Neuronal stem cell (in vitro differentiated cells): ENCODE measurements around the gene AUTS2.

Experiments
- DNase-seq: peaks from one replicate; pipeline ENCODE4 v3.0.0-alpha.2; 2013; ENCODE audit warnings: low spot score
- H2AFZ ChIP-seq: one replicate; pipeline ENCODE4 v1.6.1; 2013; ENCODE audit warnings: mild to moderate bottlenecking, low read length, inconsistent platforms
- H2AK5ac ChIP-seq: 2 replicates; pipeline ENCODE4 v1.6.1; 2013; ENCODE audit warnings: low read depth, mild to moderate bottlenecking, inconsistent platforms, low read length, moderate library complexity, mixed read lengths
- H2BK120ac ChIP-seq: 2 replicates; pipeline ENCODE4 v1.6.1; 2013; ENCODE audit warnings: low read depth, mild to moderate bottlenecking, inconsistent platforms, low read length, moderate library complexity, mixed read lengths
- H2BK12ac ChIP-seq: one replicate; pipeline ENCODE4 v1.6.1; 2013; ENCODE audit warnings: low read length, inconsistent platforms
- H2BK15ac ChIP-seq: 2 replicates; pipeline ENCODE4 v1.6.1; 2013; ENCODE audit warnings: mild to moderate bottlenecking, low read length, inconsistent platforms, mixed read lengths
- H2BK5ac ChIP-seq: one replicate; pipeline ENCODE4 v1.6.1; 2013; ENCODE audit warnings: inconsistent platforms, mild to moderate bottlenecking, low read length, moderate library complexity
- H3K14ac ChIP-seq: one replicate; pipeline ENCODE4 v1.6.1; 2013; ENCODE audit warnings: low read length, inconsistent platforms
- H3K18ac ChIP-seq: 2 replicates; pipeline ENCODE4 v1.6.1; 2013; ENCODE audit warnings: low read length, inconsistent platforms
- H3K23ac ChIP-seq: 2 replicates; pipeline ENCODE4 v1.6.1; 2013; ENCODE audit warnings: low read depth, mild to moderate bottlenecking, mixed read lengths, low read length, inconsistent platforms; ENCODE audit not compliant: poor library complexity
- H3K27ac ChIP-seq: replicated peaks from 3 replicates; pipeline ENCODE4 v1.5.1; 2013; ENCODE audit warnings: low read length, inconsistent platforms
- H3K27me3 ChIP-seq, 3 experiments: 2 replicates each; pipeline ENCODE4 v1.6.1; 2013; ENCODE audit warnings: low read length in 3 of 3, mild to moderate bottlenecking in 2 of 3, inconsistent platforms in 1 of 3, low read depth in 1 of 3, mixed read lengths in 1 of 3, moderate library complexity in 1 of 3; ENCODE audit not compliant: control insufficient read depth in 3 of 3, insufficient read depth in 3 of 3
- H3K36me3 ChIP-seq, 2 donors: replicated peaks in 1 of 2; 2 replicates each; pipeline ENCODE4 v1.6.1; 2013; ENCODE audit warnings: low read length in 2 of 2; ENCODE audit not compliant: control insufficient read depth in 2 of 2, insufficient read depth in 2 of 2
- H3K4ac ChIP-seq: 2 replicates; pipeline ENCODE4 v1.6.1; 2013; ENCODE audit warnings: inconsistent platforms, mild to moderate bottlenecking, low read length, moderate library complexity
- H3K4me1 ChIP-seq, 2 donors: 1 replicate in 1 of 2; 2 replicates in 1 of 2; pipeline ENCODE4 v1.6.1; 2013; ENCODE audit warnings: low read length in 2 of 2, low read depth in 1 of 2; ENCODE audit not compliant: control insufficient read depth in 2 of 2, insufficient read depth in 1 of 2
- H3K4me2 ChIP-seq: one replicate; pipeline ENCODE4 v1.6.1; 2013; ENCODE audit warnings: mild to moderate bottlenecking, low read length, inconsistent platforms; ENCODE audit not compliant: insufficient read depth, poor library complexity, severe bottlenecking
- H3K4me3 ChIP-seq, 2 donors: 2 replicates each; pipeline ENCODE4 v1.5.1; 2013; ENCODE audit warnings: low read length in 2 of 2, mild to moderate bottlenecking in 2 of 2, inconsistent platforms in 1 of 2, moderate library complexity in 1 of 2
- H3K79me1 ChIP-seq: one replicate; pipeline ENCODE4 v1.6.1; 2013; ENCODE audit warnings: low read depth, mild to moderate bottlenecking, inconsistent platforms, low read length, moderate library complexity
- H3K9ac ChIP-seq: one replicate; pipeline ENCODE4 v1.6.1; 2013; ENCODE audit warnings: mild to moderate bottlenecking, low read depth, low read length, inconsistent platforms; ENCODE audit not compliant: poor library complexity
- H3K9me3 ChIP-seq, 2 donors: replicated peaks in 1 of 2; 2 replicates each; pipeline versions ENCODE3 to v1.6.1; 2013; ENCODE audit warnings: low read length in 2 of 2, mild to moderate bottlenecking in 2 of 2, inconsistent platforms in 1 of 2, low read depth in 1 of 2, mixed read lengths in 1 of 2, moderate library complexity in 1 of 2; ENCODE audit not compliant: control insufficient read depth in 2 of 2, insufficient read depth in 1 of 2
- H4K8ac ChIP-seq: one replicate; pipeline ENCODE4 v1.6.1; 2013; ENCODE audit warnings: low read depth, mild to moderate bottlenecking, inconsistent platforms, low read length, moderate library complexity
- H4K91ac ChIP-seq: one replicate; pipeline ENCODE4 v1.6.1; 2013; ENCODE audit warnings: low read length, low read depth, mild to moderate bottlenecking, inconsistent platforms; ENCODE audit not compliant: poor library complexity
- WGBS, 2 donors: extraction: QIAGEN DNeasy Blood & Tissue Kit; methylation state at CpG; one replicate each; pipeline ENCODE4 v1.1.7; 2013; ENCODE audit warnings: missing lambda C conversion rate in 2 of 2, mixed read lengths in 1 of 2; ENCODE audit not compliant: insufficient read length in 2 of 2, insufficient replicate concordance in 1 of 2; ENCODE audit errors: extremely low coverage in 2 of 2; 5-methylcytosine and 5-hydroxymethylcytosine counted together

AUTS2 gene

GRCh38 chr7:70599446-70600190 lies 1001.3 kb downstream of the AUTS2 start:
- no peak overlapping the region for H3K18ac ChIP-seq
- H4K91ac ChIP-seq: no peak overlapping the region
- no peak overlapping the region for H2BK12ac ChIP-seq
- H3K79me1 ChIP-seq: no peaks in the 10 kb centered on the region
- no peak overlapping the region for H2BK5ac ChIP-seq
- peaks cover 6 to 9% of the 10 kb centered on the region in 2 donors for H3K4me1 ChIP-seq
- H3K36me3 ChIP-seq: peaks cover 0 to 10% of the 10 kb centered on the region in 2 donors
- peaks cover 5 to 37% (median 5%) of the 10 kb centered on the region in 3 experiments for H3K27me3 ChIP-seq
- H4K8ac ChIP-seq: no peak overlapping the region
- no peak overlapping the region for H2BK120ac ChIP-seq
- no peak overlapping the region for H3K9ac ChIP-seq
- no peak overlapping the region for H2AFZ ChIP-seq
- no peak overlapping the region for H3K4ac ChIP-seq
- H3K9me3 ChIP-seq: peaks cover 8 to 18% of the 10 kb centered on the region in 2 donors
- DNase-seq: no peak
- no CpG with 5 or more reads among the region's 5 CpGs for WGBS, 2 donors
- no peak overlapping the region for H3K14ac ChIP-seq
- no peak overlapping the region for H3K4me2 ChIP-seq
- H3K27ac ChIP-seq: no peak overlapping the region
- H2BK15ac ChIP-seq: no peak overlapping the region
- no peak overlapping the region for H3K4me3 ChIP-seq
- no peak overlapping the region for H2AK5ac ChIP-seq
- peak overlapping the region; percentile 44 for H3K23ac ChIP-seq

- Histone ChIP-seq H3K27ac (no peak overlapping the region), H3K4ac (no peak overlapping the region), H4K8ac (no peak overlapping the region), H3K4me3 (no peak overlapping the region), H2BK5ac (no peak overlapping the region), H3K14ac (no peak overlapping the region), H3K4me1 (peaks cover 4 to 6% of the 10 kb centered on the region in 2 donors), H2BK120ac (no peak overlapping the region), H3K9me3 (peaks cover 8 to 24% of the 10 kb centered on the region in 2 donors), H3K9ac (no peak overlapping the region), H3K36me3 (peaks cover 0 to 10% of the 10 kb centered on the region in 2 donors), H3K4me2 (no peak overlapping the region), H4K91ac (no peak overlapping the region), H2BK15ac (no peak overlapping the region), H3K23ac (no peak overlapping the region), H3K27me3 (peaks cover 3 to 26% (median 5%) of the 10 kb centered on the region in 3 experiments), H2AFZ (no peak overlapping the region), H2AK5ac (no peak overlapping the region), H3K79me1 (no peaks in the 10 kb centered on the region), H3K18ac (no peak overlapping the region), H2BK12ac (no peak overlapping the region)
- WGBS, 2 donors: no CpG with 5 or more reads among the region's 1 CpG
- no peak for DNase-seq
These were observed 1002.7 kb downstream of the AUTS2 start for GRCh38 chr7:70600993-70601392.

GRCh38 chr7:70602117-70602516 lies 1003.8 kb downstream of the AUTS2 start:
- Histone ChIP-seq H3K79me1 (no peaks in the 10 kb centered on the region), H3K4me1 (peaks cover 0 to 3% of the 10 kb centered on the region in 2 donors), H3K36me3 (peaks cover 0 to 10% of the 10 kb centered on the region in 2 donors), H3K18ac (no peak overlapping the region), H2AK5ac (no peak overlapping the region), H4K8ac (no peak overlapping the region), H3K23ac (no peak overlapping the region), H3K4me3 (no peak overlapping the region), H3K4ac (no peak overlapping the region), H2BK12ac (no peak overlapping the region), H3K9me3 (peaks cover 8 to 24% of the 10 kb centered on the region in 2 donors), H4K91ac (no peak overlapping the region), H3K27me3 (peaks cover under 1 to 17% (median 3%) of the 10 kb centered on the region in 3 experiments), H3K9ac (no peak overlapping the region), H2BK5ac (no peak overlapping the region), H3K4me2 (no peak overlapping the region), H2BK15ac (no peak overlapping the region), H2BK120ac (no peak overlapping the region), H2AFZ (no peak overlapping the region), H3K14ac (no peak overlapping the region), H3K27ac (no peak overlapping the region)
- WGBS, 2 donors: no CpG with 5 or more reads among the region's 4 CpGs
- DNase-seq: no peak

GRCh38 chr7:70607281-70607680 lies 1009.0 kb downstream of the AUTS2 start:
- no peak overlapping the region for H3K18ac ChIP-seq
- no peak overlapping the region for H2BK12ac ChIP-seq
- H3K14ac ChIP-seq: no peak overlapping the region
- no peak overlapping the region for H3K4me2 ChIP-seq
- H3K4me3 ChIP-seq: no peak overlapping the region
- H3K27me3 ChIP-seq: no peaks in the 10 kb centered on the region
- no peak overlapping the region for H3K4ac ChIP-seq
- no peak overlapping the region for H2BK15ac ChIP-seq
- H3K9ac ChIP-seq: no peak overlapping the region
- H3K27ac ChIP-seq: no peak overlapping the region
- H2BK5ac ChIP-seq: no peak overlapping the region
- no peaks in the 10 kb centered on the region for H3K79me1 ChIP-seq
- H2AK5ac ChIP-seq: no peak overlapping the region
- no peak overlapping the region for H2AFZ ChIP-seq
- no peak overlapping the region for H4K8ac ChIP-seq
- peaks cover 5 to 13% of the 10 kb centered on the region in 2 donors for H3K9me3 ChIP-seq
- peaks cover 0 to 1% of the 10 kb centered on the region in 2 donors for H3K4me1 ChIP-seq
- no CpG with 5 or more reads among the region's 7 CpGs for WGBS, 2 donors
- DNase-seq: no peak
- peaks cover 0 to 6% of the 10 kb centered on the region in 2 donors for H3K36me3 ChIP-seq
- no peak overlapping the region for H3K23ac ChIP-seq
- H4K91ac ChIP-seq: no peak overlapping the region
- H2BK120ac ChIP-seq: no peak overlapping the region
